ENCODE results near the gene TIMP3. TPM values are rescaled to one million over a fixed set of nuclear protein-coding genes. Genes with fewer than 3 reads are reported as not detected.
A peak's percentile ranks its signal among the peaks of the same experiment; 100 is the strongest.

Gene TIMP3
- total RNA-seq, 2 experiments from 2014 or later: not detected

DNA sequence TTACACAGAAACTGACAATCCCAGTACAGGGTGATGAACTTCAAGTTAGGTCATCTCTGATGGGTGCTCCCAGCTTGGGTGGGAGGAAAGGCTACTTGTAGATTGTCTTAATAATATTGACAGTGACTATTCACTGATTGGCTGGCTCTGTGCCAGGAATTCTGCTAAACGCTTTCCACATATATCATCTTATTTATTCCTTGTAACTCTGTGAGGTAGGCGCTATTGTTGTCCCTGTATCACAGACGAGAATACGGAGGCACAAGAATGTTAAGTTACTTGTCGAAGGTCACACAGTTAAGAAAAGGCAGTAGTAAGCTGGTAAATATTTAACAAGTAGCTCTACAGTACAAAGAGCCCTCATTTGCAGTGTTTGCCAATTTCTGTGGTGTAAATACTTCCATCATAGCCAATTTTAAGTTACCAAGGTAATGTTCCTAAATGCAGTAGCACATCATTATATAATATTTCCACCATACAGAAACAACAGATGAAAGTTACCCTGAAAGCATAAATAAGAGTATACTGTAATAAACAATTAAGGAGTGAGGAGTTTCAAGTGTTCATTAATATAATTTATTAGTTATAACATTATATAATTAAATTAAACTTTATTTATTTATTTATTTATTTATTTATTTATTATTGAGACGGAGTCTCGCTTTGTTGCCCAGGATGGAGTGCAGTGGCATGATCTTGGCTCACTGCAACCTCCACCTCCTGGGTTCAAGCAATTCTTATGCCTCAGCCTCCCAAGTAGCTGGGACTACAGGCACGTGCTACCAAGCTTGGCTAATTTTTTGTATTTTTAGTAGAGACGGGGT is 11.5 kb upstream of the TIMP3 start:
- H3K27ac Mint-ChIP-seq: no peak overlapping the region
- H3K36me3 Mint-ChIP-seq: no peaks in the 10 kb centered on the region
- no peaks in the 10 kb centered on the region for H3K4me1 Mint-ChIP-seq (ENCODE audit: low read depth)
- CTCF ChIA-PET: interaction anchor here (2.8 kb wide), 1 partner anchor 7 kb away, joined by 10 read pairs; no protein-coding TSS in a partner anchor
- POLR2A ChIA-PET: no interaction called here
- peaks cover 8% of the 10 kb centered on the region for H3K27me3 Mint-ChIP-seq
- H3K4me3 Mint-ChIP-seq: no peak overlapping the region
- no peak for DNase-seq
- intact Hi-C loops (cut with micrococcal nuclease): no loop called here
- no peaks in the 10 kb centered on the region for H3K9me3 Mint-ChIP-seq

DNA sequence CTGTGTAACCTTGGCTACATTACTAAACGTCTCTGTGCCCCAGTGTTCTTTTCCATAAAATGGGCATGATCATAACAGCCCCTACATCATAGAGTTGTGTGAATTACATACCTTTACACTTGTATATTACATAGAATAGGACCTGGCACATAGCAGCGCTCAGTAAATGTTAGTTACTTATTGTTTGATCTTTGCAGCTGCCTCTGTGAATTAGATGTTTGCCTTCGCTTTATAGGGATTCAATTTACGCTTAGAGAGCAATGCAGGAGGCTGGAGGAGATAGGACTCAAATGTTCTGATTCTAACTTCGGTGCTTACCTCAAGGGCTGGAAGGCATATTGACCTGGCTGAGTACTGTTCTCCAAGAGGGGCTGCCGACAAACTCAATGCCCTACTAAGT is 10.4 kb upstream of the TIMP3 start:
- H3K4me3 Mint-ChIP-seq: no peak overlapping the region
- POLR2A ChIA-PET: no interaction called here
- intact Hi-C loops (cut with micrococcal nuclease): no loop called here
- no peak for DNase-seq
- no peaks in the 10 kb centered on the region for H3K36me3 Mint-ChIP-seq
- no peaks in the 10 kb centered on the region for H3K4me1 Mint-ChIP-seq (ENCODE audit: low read depth)
- no peaks in the 10 kb centered on the region for H3K9me3 Mint-ChIP-seq
- no peak overlapping the region for H3K27ac Mint-ChIP-seq
- CTCF ChIA-PET: no interaction called here
- H3K27me3 Mint-ChIP-seq: peaks cover 13% of the 10 kb centered on the region

DNA sequence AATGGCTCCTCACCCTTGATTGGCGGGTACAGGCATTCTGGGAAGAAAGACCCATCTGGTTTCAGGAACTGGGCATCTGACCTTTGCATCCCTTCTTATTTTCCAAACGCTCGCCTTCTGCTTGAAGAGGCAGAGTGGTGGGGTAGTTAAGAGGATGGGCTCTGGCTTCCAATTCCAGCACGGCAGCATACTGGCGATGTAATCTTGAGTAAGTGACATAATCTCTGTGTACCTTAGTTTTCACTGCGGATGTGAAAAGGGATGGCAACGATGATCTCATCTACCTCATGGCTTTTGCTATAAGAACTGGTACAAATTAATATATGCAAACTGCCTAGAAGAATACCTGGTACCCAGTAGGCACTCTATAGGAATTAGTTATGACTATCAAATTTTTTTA is 10.0 kb upstream of the TIMP3 start:
- no peak overlapping the region for H3K27ac Mint-ChIP-seq
- ChIA-PET CTCF (no interaction called here), POLR2A (no interaction called here)
- H3K9me3 Mint-ChIP-seq: no peaks in the 10 kb centered on the region
- peaks cover 14% of the 10 kb centered on the region for H3K27me3 Mint-ChIP-seq
- no peaks in the 10 kb centered on the region for H3K36me3 Mint-ChIP-seq
- H3K4me3 Mint-ChIP-seq: no peak overlapping the region
- intact Hi-C loops (cut with micrococcal nuclease): no loop called here
- DNase-seq: no peak
- no peaks in the 10 kb centered on the region for H3K4me1 Mint-ChIP-seq (ENCODE audit: low read depth)

DNA sequence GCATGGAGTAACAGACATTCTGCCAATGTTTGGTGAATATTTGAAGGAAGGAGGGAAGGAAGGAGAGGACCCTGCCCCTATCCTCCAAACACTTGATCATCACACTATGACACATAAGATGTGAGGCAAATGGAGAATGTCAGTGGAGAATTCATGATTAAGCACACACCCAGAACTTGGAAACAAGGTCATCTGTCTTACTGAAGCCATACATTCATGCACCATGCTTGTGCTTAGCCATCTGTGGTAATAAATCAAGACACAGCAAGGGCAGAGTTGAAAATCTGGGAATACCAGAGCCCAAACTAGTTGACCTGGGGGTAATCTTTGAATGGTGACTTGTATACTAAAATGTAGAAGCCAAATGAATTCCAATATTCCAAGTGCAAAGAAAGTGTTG is 7.9 kb upstream of the TIMP3 start:
- ChIA-PET POLR2A (no interaction called here), CTCF (interaction anchor here (1.3 to 6.0 kb wide), 3 partner anchors 133 to 265 kb away, joined by 3 to 138 read pairs (median 110); no protein-coding TSS in a partner anchor)
- intact Hi-C loops (cut with micrococcal nuclease): no loop called here
- H3K9me3 Mint-ChIP-seq: no peaks in the 10 kb centered on the region
- no peaks in the 10 kb centered on the region for H3K4me1 Mint-ChIP-seq (ENCODE audit: low read depth)
- H3K4me3 Mint-ChIP-seq: no peak overlapping the region
- H3K36me3 Mint-ChIP-seq: no peaks in the 10 kb centered on the region
- H3K27ac Mint-ChIP-seq: no peak overlapping the region
- no peak for DNase-seq
- peaks cover 24% of the 10 kb centered on the region for H3K27me3 Mint-ChIP-seq

DNA sequence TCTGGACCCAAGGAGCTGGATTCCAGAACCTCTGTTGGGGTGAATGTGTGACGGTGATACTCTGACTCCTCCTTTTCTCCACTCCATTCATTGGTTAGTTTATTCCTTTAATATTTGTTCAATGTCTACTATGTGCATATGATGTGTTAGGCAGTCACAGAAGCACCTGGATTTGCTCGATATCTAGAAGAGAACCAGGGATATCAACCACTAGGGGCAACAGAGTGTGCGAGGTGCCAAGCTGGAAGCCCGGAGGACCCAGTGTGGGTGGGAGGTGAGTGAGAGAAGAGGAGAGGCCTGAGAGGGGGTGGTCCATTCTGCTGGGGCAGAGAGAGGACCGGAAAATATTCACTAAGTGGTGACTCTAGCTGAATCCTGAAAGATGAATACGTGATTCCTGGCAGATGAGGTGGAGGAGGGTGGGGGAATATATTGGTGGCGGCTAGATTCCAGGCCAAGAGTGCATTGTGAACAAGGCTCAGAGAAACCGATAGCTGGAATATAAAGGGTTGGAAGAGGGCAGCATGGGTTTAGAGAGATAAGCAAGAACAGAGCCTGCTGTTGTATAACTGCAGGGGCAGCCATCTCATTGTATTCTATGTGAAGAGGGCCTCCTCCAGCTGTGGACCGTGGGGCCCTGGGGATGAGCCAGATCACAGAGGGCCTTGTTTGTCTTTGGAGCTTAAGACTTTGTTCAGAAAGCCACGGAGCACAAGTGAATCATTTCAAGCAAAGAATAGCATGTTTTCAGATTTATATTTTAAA is 6.9 kb upstream of the TIMP3 start:
- H3K36me3 Mint-ChIP-seq: no peaks in the 10 kb centered on the region
- H3K9me3 Mint-ChIP-seq: no peaks in the 10 kb centered on the region
- POLR2A ChIA-PET: no interaction called here

DNA sequence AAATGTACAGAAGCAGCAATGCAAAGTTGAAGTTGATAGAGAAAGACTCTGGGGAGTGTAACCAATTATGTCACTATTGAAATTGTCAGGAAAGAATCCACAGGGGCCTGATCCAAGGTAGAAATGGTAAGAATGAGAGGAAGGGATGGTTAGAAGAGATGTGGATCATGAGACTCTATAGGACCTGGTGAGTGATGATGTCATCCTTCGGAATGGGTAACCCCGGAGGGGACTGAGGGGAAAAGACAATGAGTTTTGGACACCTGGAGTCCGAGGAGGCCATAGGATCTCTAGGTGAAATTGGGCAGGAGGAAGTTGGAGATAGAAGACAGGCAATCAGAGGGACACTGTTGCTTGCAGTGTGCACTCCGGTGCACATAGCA is 6.3 kb upstream of the TIMP3 start:
- no peak for DNase-seq
- POLR2A ChIA-PET: no interaction called here
- no peak overlapping the region for H3K27ac Mint-ChIP-seq
- H3K36me3 Mint-ChIP-seq: no peaks in the 10 kb centered on the region
- no peak overlapping the region for H3K4me3 Mint-ChIP-seq
- H3K27me3 Mint-ChIP-seq: peaks cover 28% of the 10 kb centered on the region
- CTCF ChIA-PET: interaction anchor here (1.3 to 6.0 kb wide), 6 partner anchors 11 to 267 kb away, joined by 3 to 138 read pairs (median 10); no protein-coding TSS in a partner anchor
- no peaks in the 10 kb centered on the region for H3K4me1 Mint-ChIP-seq (ENCODE audit: low read depth)
- intact Hi-C loops (cut with micrococcal nuclease): no loop called here
- no peaks in the 10 kb centered on the region for H3K9me3 Mint-ChIP-seq

More for the DNA sequence above, 6.9 kb upstream of the TIMP3 start:
- no peak overlapping the region for H3K27ac Mint-ChIP-seq
- H3K4me3 Mint-ChIP-seq: no peak overlapping the region
- intact Hi-C loops (cut with micrococcal nuclease): no loop called here
- CTCF ChIA-PET: interaction anchor here (1.3 to 6.0 kb wide), 4 partner anchors 17 to 266 kb away, joined by 3 to 138 read pairs (median 56); no protein-coding TSS in a partner anchor
- DNase-seq: no peak
- H3K4me1 Mint-ChIP-seq (ENCODE audit: low read depth): no peaks in the 10 kb centered on the region
- peaks cover 22% of the 10 kb centered on the region for H3K27me3 Mint-ChIP-seq

DNA sequence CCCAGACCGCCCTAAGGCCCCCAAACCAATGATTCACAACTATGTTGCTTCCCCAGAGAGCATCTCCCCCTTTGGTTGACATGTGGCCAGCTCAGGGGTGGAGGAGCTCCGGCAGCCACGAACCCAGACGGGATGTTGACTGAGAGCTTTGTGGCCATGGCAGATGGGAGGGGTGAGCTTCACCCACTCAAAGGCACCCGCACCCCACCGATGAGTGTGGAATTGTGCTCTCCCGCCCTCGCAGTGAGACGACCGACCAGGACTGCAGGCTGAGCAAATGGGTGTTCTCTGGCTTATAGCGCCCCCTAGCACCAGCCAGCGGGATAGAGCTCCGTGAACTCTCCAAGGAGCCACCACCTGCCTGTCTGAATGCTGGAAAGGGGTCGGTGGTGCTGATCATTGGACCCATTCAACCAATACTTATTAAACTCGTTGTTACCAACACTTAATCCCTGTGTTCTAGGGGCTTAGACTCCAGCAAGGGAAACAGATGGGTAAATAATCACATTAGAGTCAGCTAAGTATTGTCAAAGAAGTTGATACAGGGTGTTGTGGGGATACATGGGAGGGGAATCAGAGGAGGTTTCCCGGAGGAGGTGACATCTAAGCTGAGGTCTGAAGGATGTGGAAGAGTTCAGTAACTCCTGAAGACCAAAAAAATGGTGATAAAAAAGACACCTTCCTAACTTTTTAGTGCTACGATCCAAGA is 4.5 kb upstream of the TIMP3 start:
- no peak overlapping the region for H3K4me3 Mint-ChIP-seq
- H3K36me3 Mint-ChIP-seq: no peaks in the 10 kb centered on the region
- H3K27ac Mint-ChIP-seq: no peak overlapping the region
- peaks cover 35% of the 10 kb centered on the region for H3K27me3 Mint-ChIP-seq
- intact Hi-C loops (cut with micrococcal nuclease): loop anchor here (1.0 to 2.0 kb wide), 2 partner anchors 137 to 268 kb away; no protein-coding TSS in a partner anchor
- no peaks in the 10 kb centered on the region for H3K9me3 Mint-ChIP-seq
- peaks cover 2% of the 10 kb centered on the region for H3K4me1 Mint-ChIP-seq (ENCODE audit: low read depth)
- ChIA-PET CTCF (interaction anchor here (0.5 to 6.0 kb wide), 44 partner anchors 9 to 707 kb away, joined by 3 to 138 read pairs (median 4); partner anchors contain the start of gene FBXO7), POLR2A (no interaction called here)
- DNase-seq: peak; percentile 67

DNA sequence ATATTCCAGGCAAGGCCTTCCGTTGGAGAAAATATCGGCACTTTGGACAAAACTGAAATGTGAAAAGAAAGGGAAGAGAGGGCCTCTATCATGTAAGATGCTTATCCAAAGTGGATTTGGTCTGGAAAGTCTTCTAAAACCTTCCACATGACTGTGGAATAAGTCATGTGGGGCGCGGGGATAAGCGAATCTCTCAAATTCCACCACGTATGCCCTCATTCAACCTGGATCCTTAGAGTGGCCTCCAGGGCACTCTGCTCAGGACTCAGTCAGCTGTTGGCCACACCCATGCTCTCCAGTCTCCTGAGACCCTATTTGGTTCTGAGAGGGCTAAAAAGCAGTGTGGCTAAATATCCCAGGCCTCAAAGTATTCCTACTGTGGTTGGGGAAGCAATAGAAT is 2.0 kb upstream of the TIMP3 start:
- CTCF ChIA-PET: interaction anchor here (0.8 to 6.0 kb wide), 3 partner anchors 139 to 271 kb away, joined by 4 to 138 read pairs (median 4); no protein-coding TSS in a partner anchor
- POLR2A ChIA-PET: no interaction called here
- H3K27ac Mint-ChIP-seq: no peak overlapping the region
- no peak overlapping the region for H3K4me3 Mint-ChIP-seq
- no peaks in the 10 kb centered on the region for H3K36me3 Mint-ChIP-seq
- H3K4me1 Mint-ChIP-seq (ENCODE audit: low read depth): peaks cover 2% of the 10 kb centered on the region
- no peak for DNase-seq
- intact Hi-C loops (cut with micrococcal nuclease): no loop called here
- H3K27me3 Mint-ChIP-seq: peaks cover 55% of the 10 kb centered on the region
- H3K9me3 Mint-ChIP-seq: no peaks in the 10 kb centered on the region

DNA sequence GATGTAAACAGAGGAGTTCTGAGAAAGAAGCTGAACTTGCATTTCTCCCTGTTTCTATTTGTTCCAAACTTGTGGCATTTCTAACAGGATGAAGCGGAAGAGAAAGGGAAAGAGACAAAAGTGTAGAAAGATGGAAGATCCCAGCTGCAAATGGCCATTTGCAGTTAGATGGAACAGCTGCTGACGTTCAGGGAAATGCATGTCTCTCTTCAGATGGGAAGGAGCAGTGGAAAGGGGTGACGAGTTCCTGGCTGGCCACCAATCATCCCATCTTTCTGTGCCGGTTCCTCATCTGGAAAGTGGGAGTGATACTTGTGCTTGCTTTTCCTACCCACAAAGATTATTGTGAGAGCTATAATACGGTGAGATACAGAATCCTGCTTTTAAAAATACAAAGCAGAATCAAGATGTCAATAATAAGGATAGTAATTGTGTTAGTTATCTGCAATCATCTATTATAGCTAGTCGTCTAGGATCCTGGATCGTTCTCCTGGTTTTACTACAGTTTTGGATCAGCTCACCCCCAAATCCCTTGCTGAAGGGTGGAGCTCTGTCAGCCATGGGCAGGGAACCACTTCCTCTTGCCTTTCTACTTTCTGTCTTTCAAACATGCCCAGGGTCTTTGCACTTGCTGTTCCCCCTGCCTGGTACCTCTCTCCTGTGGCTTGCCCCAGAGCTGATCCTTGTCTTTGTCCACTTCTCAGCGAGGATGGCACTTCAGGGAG is 1.2 kb upstream of the TIMP3 start:
- no peak overlapping the region for H3K27ac Mint-ChIP-seq
- intact Hi-C loops (cut with micrococcal nuclease): no loop called here
- H3K27me3 Mint-ChIP-seq: peaks cover 59% of the 10 kb centered on the region
- no peak overlapping the region for H3K4me3 Mint-ChIP-seq
- H3K9me3 Mint-ChIP-seq: no peaks in the 10 kb centered on the region
- peaks cover 2% of the 10 kb centered on the region for H3K4me1 Mint-ChIP-seq (ENCODE audit: low read depth)
- H3K36me3 Mint-ChIP-seq: no peaks in the 10 kb centered on the region
- ChIA-PET CTCF (interaction anchor here (0.8 kb wide), 1 partner anchor 140 kb away, joined by 4 read pairs; no protein-coding TSS in a partner anchor), POLR2A (no interaction called here)
- no peak for DNase-seq

DNA sequence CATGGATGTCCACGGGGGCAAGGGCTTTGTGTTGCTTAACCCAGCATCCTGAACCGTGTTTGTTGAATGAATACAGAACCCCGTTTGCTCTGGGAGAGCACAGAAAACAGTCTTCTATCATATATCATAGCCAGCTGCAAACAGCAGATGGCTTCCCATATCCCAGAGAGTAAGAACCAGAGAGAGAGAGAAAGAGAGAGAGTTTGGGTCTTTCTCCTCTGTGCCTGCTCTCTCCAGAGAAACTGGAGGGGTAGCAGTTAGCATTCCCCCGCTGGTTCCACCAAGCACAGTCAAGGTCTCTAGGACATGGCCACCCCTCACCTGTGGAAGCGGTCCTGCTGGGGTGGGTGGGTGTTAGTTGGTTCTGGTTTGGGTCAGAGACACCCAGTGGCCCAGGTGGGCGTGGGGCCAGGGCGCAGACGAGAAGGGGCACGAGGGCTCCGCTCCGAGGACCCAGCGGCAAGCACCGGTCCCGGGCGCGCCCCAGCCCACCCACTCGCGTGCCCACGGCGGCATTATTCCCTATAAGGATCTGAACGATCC is 440 bp upstream of the TIMP3 start:
- DNase-seq: no peak
- Mint-ChIP-seq H3K27ac (no peak overlapping the region), H3K9me3 (no peaks in the 10 kb centered on the region), H3K36me3 (no peaks in the 10 kb centered on the region), H3K4me1 (ENCODE audit: low read depth) (peaks cover 2% of the 10 kb centered on the region), H3K27me3 (peaks cover 60% of the 10 kb centered on the region), H3K4me3 (no peak overlapping the region)
- POLR2A ChIA-PET: no interaction called here
- CTCF ChIA-PET: no interaction called here
- intact Hi-C loops (cut with micrococcal nuclease): no loop called here

DNA sequence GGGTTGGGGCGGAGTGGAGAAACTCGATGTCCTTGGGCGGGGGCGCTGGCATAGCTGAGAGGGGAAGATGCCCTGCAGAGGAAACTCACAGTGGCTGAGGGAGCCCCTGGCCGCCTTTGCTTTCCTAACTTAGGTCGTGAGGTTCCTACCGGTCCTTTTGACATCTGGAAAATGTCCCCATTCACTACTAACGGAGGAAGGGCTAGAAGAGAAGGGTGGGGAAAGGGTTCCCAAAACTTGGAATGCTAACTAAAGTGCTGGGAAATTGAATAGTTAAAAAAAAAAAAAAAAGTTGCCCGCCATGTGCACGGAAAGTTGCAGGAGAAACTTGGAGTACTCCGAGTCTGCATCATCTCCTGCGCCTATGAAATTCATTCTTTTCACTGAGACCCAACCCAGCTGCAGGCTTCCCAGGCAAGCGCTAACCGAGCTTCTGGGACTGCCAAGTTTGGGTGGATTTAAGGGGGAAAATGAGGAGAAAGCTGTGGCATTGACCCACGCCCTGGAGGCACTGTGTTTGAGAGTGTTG is 796 bp downstream of the TIMP3 start:
- peaks cover 55% of the 10 kb centered on the region for H3K27me3 Mint-ChIP-seq
- no peak for DNase-seq
- no peaks in the 10 kb centered on the region for H3K36me3 Mint-ChIP-seq
- ChIA-PET POLR2A (no interaction called here), CTCF (no interaction called here)
- H3K27ac Mint-ChIP-seq: no peak overlapping the region
- intact Hi-C loops (cut with micrococcal nuclease): no loop called here
- no peaks in the 10 kb centered on the region for H3K9me3 Mint-ChIP-seq
- peaks cover 2% of the 10 kb centered on the region for H3K4me1 Mint-ChIP-seq (ENCODE audit: low read depth)
- H3K4me3 Mint-ChIP-seq: no peak overlapping the region

Data from activated CD4-positive, alpha-beta memory T cell treated with anti-CD3 and anti-CD28 coated beads for 36 hours (primary cell).